ENCODE results near the gene ANKRD37. TPM values are rescaled to one million over a fixed set of nuclear protein-coding genes. Genes with fewer than 3 reads are reported as not detected.

ANKRD37 gene
- total RNA-seq, 1 donor from 2014 or later, result 18.3 TPM

DNA sequence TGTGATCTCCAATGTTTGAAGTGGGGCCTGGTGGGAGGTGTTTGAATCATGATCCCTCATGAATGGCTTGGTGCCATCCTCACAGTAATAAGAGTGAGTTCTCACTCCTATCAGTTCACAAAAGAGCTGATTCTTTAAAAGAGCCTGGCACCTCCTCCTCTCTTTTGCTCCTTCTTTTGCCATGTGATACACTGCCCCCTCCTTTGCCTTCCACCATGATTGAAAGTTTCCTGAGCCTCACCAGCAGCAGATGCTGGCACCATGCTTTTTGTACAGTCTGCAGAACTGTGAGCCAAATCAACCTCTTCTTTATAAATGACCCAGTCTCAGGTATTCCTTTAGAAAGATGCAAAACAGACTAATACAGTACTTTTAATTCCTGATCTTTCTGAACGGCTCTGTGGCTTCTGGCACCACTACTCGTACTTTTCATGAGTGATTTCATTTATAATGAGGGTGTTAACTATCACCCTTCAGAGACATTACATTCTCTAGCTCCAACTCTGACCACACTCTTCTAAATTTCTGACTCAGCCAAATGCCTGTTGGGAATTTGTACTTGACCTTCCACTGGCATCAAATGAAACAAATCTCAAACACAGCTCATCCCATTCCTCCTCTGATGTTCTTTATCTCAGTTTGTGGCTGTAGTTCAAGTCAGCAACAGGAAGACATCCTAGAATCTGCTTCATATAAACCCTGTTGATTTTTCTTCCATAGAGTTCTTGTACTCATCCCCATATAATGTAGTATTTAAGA lies 24.9 kb downstream of the ANKRD37 start:
- no peak for DNase-seq (ENCODE audit: low spot score)
- H3K9me3 Mint-ChIP-seq (ENCODE audit: low read depth), result no peaks in the 10 kb centered on the region
- no peaks in the 10 kb centered on the region for H3K27me3 Mint-ChIP-seq (ENCODE audit: low read depth)
- H3K4me3 Mint-ChIP-seq (ENCODE audit: unreplicated experiment), result no peak overlapping the region
- peaks cover 39% of the 10 kb centered on the region for H3K4me1 Mint-ChIP-seq (ENCODE audit: low read depth)
- peaks cover 15% of the 10 kb centered on the region for H3K36me3 Mint-ChIP-seq (ENCODE audit: low read depth)
- H3K27ac Mint-ChIP-seq (ENCODE audit: unreplicated experiment), result peak overlapping the region; percentile 18
- TF ChIP-seq, protein P1, sequence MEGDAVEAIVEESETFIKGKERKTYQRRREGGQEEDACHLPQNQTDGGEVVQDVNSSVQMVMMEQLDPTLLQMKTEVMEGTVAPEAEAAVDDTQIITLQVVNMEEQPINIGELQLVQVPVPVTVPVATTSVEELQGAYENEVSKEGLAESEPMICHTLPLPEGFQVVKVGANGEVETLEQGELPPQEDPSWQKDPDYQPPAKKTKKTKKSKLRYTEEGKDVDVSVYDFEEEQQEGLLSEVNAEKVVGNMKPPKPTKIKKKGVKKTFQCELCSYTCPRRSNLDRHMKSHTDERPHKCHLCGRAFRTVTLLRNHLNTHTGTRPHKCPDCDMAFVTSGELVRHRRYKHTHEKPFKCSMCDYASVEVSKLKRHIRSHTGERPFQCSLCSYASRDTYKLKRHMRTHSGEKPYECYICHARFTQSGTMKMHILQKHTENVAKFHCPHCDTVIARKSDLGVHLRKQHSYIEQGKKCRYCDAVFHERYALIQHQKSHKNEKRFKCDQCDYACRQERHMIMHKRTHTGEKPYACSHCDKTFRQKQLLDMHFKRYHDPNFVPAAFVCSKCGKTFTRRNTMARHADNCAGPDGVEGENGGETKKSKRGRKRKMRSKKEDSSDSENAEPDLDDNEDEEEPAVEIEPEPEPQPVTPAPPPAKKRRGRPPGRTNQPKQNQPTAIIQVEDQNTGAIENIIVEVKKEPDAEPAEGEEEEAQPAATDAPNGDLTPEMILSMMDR (IDR thresholded peaks at IDR 0.05), result no peak

DNA sequence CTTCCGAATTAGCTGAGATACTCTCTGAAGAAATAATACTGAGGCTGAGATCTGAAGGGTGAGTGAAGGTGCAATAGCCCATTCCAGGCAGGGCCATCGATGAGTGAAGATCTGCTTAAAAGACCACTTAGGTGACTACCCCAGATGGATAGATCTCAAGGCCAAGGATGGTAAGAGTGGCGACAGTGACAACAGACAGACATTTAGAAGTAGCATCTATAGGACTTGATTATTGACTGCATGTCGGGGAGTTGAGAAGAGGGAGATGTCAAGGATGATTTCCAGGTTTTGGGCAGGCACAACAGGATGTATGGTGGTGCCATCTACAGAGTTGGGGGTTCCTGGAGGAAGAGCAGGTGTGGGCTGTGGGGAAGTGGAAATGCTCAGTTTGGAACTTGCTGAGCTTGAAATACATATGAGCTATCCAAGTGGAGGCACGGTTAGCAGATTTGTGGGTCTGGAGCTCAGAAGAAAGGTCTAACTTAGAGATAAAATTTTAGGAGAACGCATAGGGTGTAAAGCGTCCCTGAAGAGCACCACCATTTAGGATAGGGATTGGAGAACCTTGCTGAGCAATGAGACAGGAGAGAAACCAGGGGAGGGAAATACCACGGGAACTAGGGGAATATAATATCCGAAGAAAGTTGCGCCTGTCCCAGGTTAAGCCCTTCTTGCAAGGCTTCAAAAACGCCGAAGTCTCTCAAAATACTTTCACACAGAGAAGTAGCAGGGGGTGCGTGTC lies 28.4 kb downstream of the ANKRD37 start:
- no peaks in the 10 kb centered on the region for H3K27me3 Mint-ChIP-seq (ENCODE audit: low read depth)
- TF ChIP-seq, protein P1 (IDR thresholded peaks at IDR 0.05), result peak; percentile 10
- DNase-seq (ENCODE audit: low spot score), result no peak
- H3K4me1 Mint-ChIP-seq (ENCODE audit: low read depth), result peaks cover 43% of the 10 kb centered on the region
- peaks cover 7% of the 10 kb centered on the region for H3K36me3 Mint-ChIP-seq (ENCODE audit: low read depth)
- peak overlapping the region; percentile 84 for H3K4me3 Mint-ChIP-seq (ENCODE audit: unreplicated experiment)
- H3K9me3 Mint-ChIP-seq (ENCODE audit: low read depth), result no peaks in the 10 kb centered on the region
- H3K27ac Mint-ChIP-seq (ENCODE audit: unreplicated experiment), result peak overlapping the region; percentile 99

DNA sequence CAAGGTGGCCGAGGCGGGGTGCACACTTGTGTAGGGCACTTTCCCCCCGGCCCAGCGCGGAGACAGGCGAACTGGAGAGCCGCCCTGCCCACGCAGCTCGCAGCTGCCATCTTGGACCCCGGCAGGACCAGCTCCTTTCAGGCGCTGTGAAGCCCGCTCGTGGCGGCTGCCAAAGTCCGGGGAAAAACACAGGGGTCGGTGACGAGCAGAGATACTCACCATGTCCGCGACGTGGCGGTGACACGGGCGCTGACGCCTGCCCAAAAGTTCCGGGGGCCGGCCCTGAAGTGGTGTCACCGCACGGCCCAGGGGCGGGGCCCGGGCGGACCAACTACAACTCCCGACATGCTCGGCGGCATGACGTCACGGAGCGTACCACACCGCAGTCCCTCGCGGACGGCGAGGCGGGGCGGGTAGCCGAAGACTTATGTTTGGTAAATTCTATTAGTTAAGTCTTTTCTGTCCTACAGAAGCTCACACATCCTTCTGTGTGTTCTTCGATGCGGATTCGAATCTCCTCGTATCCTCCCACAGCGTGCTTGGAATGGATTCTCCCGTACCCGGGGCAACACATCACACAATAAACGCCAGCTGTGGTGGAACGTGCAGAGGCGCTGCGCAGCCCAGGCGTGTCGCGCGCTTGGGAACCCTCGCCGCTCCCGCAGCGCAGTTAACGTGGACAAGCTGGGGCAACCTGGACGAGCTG lies 29.2 kb downstream of the ANKRD37 start, which contains the start of gene UFSP2:
TSS of gene UFSP2 (minus strand) at position 318 of the 706 bp plus-strand sequence. CDS start at position 222, 96 bp downstream.
- H3K4me3 Mint-ChIP-seq (ENCODE audit: unreplicated experiment), result peak within 1 kb of the TSS; percentile 84
- peaks cover 7% of the 10 kb centered on the region for H3K36me3 Mint-ChIP-seq (ENCODE audit: low read depth)
- peaks cover 43% of the 10 kb centered on the region for H3K4me1 Mint-ChIP-seq (ENCODE audit: low read depth)
- TF ChIP-seq, protein P1 (IDR thresholded peaks at IDR 0.05), result no peak
- H3K27ac Mint-ChIP-seq (ENCODE audit: unreplicated experiment), result peak within 1 kb of the TSS; percentile 99
- no peaks in the 10 kb centered on the region for H3K9me3 Mint-ChIP-seq (ENCODE audit: low read depth)
- H3K27me3 Mint-ChIP-seq (ENCODE audit: low read depth), result no peaks in the 10 kb centered on the region
- DNase-seq (ENCODE audit: low spot score), result peak; percentile 96

DNA sequence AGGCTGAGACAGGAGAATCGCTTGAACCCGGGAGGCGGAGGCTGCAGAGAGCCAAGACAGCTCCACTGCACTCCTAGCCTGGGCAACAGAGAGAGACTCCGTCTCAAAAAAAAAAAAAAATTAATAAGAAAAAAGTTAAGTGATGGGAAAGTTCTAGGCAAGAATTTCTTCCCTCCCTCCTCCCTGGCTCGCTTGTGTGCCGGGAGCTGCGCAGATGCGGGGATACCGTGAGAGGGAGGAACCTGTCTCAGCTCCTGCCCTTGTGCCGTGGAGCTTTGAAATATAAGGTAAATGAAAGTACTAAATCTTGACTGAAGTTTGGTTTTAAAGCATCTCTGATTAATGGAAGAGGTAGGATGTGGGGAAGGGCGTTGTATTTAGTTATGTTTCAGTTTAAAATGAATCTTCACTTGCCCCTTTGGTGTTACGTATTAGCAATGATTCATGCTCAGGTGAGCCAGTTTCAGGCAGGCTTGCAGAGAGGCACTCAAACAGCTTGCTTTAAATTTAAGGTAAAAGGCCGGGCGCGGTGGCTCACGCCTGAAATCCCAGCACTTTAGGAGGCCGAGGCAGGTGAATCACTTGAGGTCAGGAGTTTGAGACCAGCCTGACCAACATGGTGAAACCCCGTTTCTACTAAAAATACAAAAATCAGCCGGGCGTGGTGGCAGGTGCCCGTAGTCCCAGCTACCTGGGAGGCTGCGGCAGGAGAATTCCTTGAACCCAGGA lies 30.5 kb downstream of the ANKRD37 start:
- H3K4me1 Mint-ChIP-seq (ENCODE audit: low read depth), result peaks cover 34% of the 10 kb centered on the region
- no peaks in the 10 kb centered on the region for H3K27me3 Mint-ChIP-seq (ENCODE audit: low read depth)
- H3K27ac Mint-ChIP-seq (ENCODE audit: unreplicated experiment), result no peak overlapping the region
- no peak for DNase-seq (ENCODE audit: low spot score)
- H3K9me3 Mint-ChIP-seq (ENCODE audit: low read depth), result no peaks in the 10 kb centered on the region
- peak overlapping the region; percentile 32 for H3K4me3 Mint-ChIP-seq (ENCODE audit: unreplicated experiment)
- TF ChIP-seq, protein P1 (IDR thresholded peaks at IDR 0.05), result no peak
- H3K36me3 Mint-ChIP-seq (ENCODE audit: low read depth), result no peaks in the 10 kb centered on the region

Measured in chondrocyte (in vitro differentiated cells).